NCI-H1105 (cell line): ENCODE data around the gene SMIM10.
"Not testable (repeated sequence)": the region's sequence is repeated elsewhere in the genome, so short reads cannot be mapped to it uniquely, and the experiment has no call there.

Experiments used
- DNase-seq: peaks from one replicate; lab custom pipeline; 2025; lab: John Stamatoyannopoulos, UW

The SMIM10 gene

GRCh38 chrX:135010921-135011320, 20.1 kb downstream of the SMIM10 start:
- no peak for DNase-seq

GRCh38 chrX:135015523-135016245, 24.9 kb downstream of the SMIM10 start:
- DNase-seq, result no peak

GRCh38 chrX:135019890-135020289, 29.1 kb downstream of the SMIM10 start:
- DNase-seq, result not testable (repeated sequence)

- DNase-seq, result not testable (repeated sequence)
Observed at GRCh38 chrX:135023791-135024190, 33.0 kb downstream of the SMIM10 start.

- no peak for DNase-seq
Observed at GRCh38 chrX:135024526-135024925, 33.7 kb downstream of the SMIM10 start.

- not testable (repeated sequence) for DNase-seq
Observed at GRCh38 chrX:135030207-135030963, 39.6 kb downstream of the SMIM10 start.

- not testable (repeated sequence) for DNase-seq
Observed at GRCh38 chrX:135041149-135042123, 50.6 kb downstream of the SMIM10 start.
